ENCODE measurements around the gene SERP2. TPM values are rescaled to one million over a fixed set of nuclear protein-coding genes. Genes with fewer than 3 reads are reported as not detected.

The SERP2 gene
- total RNA-seq, 1 experiment from 2014 or later = not detected

Other genes with a start within 250 kb of the SERP2 start
- gene TSC22D1, start 202.5 kb downstream of the SERP2 start, total RNA-seq (2014; rRNA removed; shearing (Covaris generic)) = 81.2 and 87.4 TPM in 2 replicates

All from G401 (cell line).